Activated T-helper 9 cell treated with anti-CD3 and anti-CD28 coated beads, Interleukin-2, amount 50 U/mL, for 16 hours (primary cell): ENCODE results near the gene ATAD3A.
"Not testable (repeated sequence)": the region's sequence is repeated elsewhere in the genome, so short reads cannot be mapped to it uniquely, and the experiment has no call there.

Source experiments
- DNase-seq: peaks from one replicate; pipeline ENCODE4 v3.0.0-alpha.2; 2020; ENCODE audit warnings: low read depth

Gene ATAD3A

GRCh38 chr1:1523651-1524050 is 11.7 kb downstream of the ATAD3A start:
- DNase-seq: not testable (repeated sequence)

GRCh38 chr1:1524750-1525383 is 12.9 kb downstream of the ATAD3A start:
- not testable (repeated sequence) for DNase-seq

- not testable (repeated sequence) for DNase-seq
Observed at GRCh38 chr1:1526476-1526875, 14.5 kb downstream of the ATAD3A start.

- DNase-seq: no peak
Observed at GRCh38 chr1:1527092-1527816, 15.3 kb downstream of the ATAD3A start.

GRCh38 chr1:1528301-1529267 is 16.6 kb downstream of the ATAD3A start:
- no peak for DNase-seq

GRCh38 chr1:1529321-1529720 is 17.4 kb downstream of the ATAD3A start:
- DNase-seq: no peak

GRCh38 chr1:1529936-1530335 is 18.0 kb downstream of the ATAD3A start:
- DNase-seq: no peak

GRCh38 chr1:1531947-1532346 is 20.0 kb downstream of the ATAD3A start:
- no peak for DNase-seq

GRCh38 chr1:1533176-1533893 is 21.4 kb downstream of the ATAD3A start:
- DNase-seq: not testable (repeated sequence)

GRCh38 chr1:1533894-1534291 is 21.9 kb downstream of the ATAD3A start:
- DNase-seq: not testable (repeated sequence)

GRCh38 chr1:1534401-1535154 is 22.6 kb downstream of the ATAD3A start:
- DNase-seq: no peak

- no peak for DNase-seq
Observed at GRCh38 chr1:1535201-1536018, 23.4 kb downstream of the ATAD3A start.

- DNase-seq: no peak
Observed at GRCh38 chr1:1536019-1536937, 24.3 kb downstream of the ATAD3A start.

- no peak for DNase-seq
Observed at GRCh38 chr1:1536938-1537546, 25.1 kb downstream of the ATAD3A start.

GRCh38 chr1:1537626-1538250 is 25.8 kb downstream of the ATAD3A start:
- no peak for DNase-seq

- DNase-seq: no peak
Observed at GRCh38 chr1:1538334-1538733, 26.4 kb downstream of the ATAD3A start.

- DNase-seq: no peak
Observed at GRCh38 chr1:1538989-1539309, 27.0 kb downstream of the ATAD3A start.

GRCh38 chr1:1539310-1540089 is 27.5 kb downstream of the ATAD3A start:
- DNase-seq: no peak
